Measurements from ENCODE around the gene UBE2L5. TPM values are rescaled to one million over a fixed set of nuclear protein-coding genes. Genes with fewer than 3 reads are reported as not detected.
"Not testable (repeated sequence)": the region's sequence is repeated elsewhere in the genome, so short reads cannot be mapped to it uniquely, and the experiment has no call there.

Gene UBE2L5
- total RNA-seq, 1 donor from 2014 or later, result not detected

- Mint-ChIP-seq H3K4me1 (ENCODE audit: unreplicated experiment) (no peaks in the 10 kb centered on the region), H3K9me3 (no peaks in the 10 kb centered on the region), H3K4me3 (no peak overlapping the region), H3K27me3 (peaks cover 16% of the 10 kb centered on the region), H3K36me3 (no peaks in the 10 kb centered on the region), H3K27ac (no peak overlapping the region)
- TF ChIP-seq CTCF (conservative IDR thresholded peaks at IDR 0.05), result no peak
- DNase-seq (ENCODE audit: extremely low spot score, unreplicated experiment), result no peak
Measured at GRCh38 chr13:30437177-30437576, 14.9 kb downstream of the UBE2L5 start.

- no peak overlapping the region for H3K4me3 Mint-ChIP-seq
Measured at GRCh38 chr13:30438286-30438685, 16.0 kb downstream of the UBE2L5 start.

GRCh38 chr13:30440910-30441703 lies 18.8 kb downstream of the UBE2L5 start:
- no peak for TF ChIP-seq CTCF (conservative IDR thresholded peaks at IDR 0.05)
- H3K4me1 Mint-ChIP-seq (ENCODE audit: unreplicated experiment), result peaks cover 11% of the 10 kb centered on the region
- H3K36me3 Mint-ChIP-seq, result peaks cover 3% of the 10 kb centered on the region
- DNase-seq (ENCODE audit: extremely low spot score, unreplicated experiment), result no peak
- H3K27ac Mint-ChIP-seq, result no peak overlapping the region
- no peak overlapping the region for H3K4me3 Mint-ChIP-seq
- H3K27me3 Mint-ChIP-seq, result peaks cover 15% of the 10 kb centered on the region
- no peaks in the 10 kb centered on the region for H3K9me3 Mint-ChIP-seq

More at GRCh38 chr13:30438286-30438685, 16.0 kb downstream of the UBE2L5 start:
- H3K9me3 Mint-ChIP-seq, result no peaks in the 10 kb centered on the region
- no peak for TF ChIP-seq CTCF (conservative IDR thresholded peaks at IDR 0.05)
- H3K27ac Mint-ChIP-seq, result no peak overlapping the region
- peaks cover 4% of the 10 kb centered on the region for H3K4me1 Mint-ChIP-seq (ENCODE audit: unreplicated experiment)
- peaks cover 16% of the 10 kb centered on the region for H3K27me3 Mint-ChIP-seq
- peaks cover 3% of the 10 kb centered on the region for H3K36me3 Mint-ChIP-seq
- no peak for DNase-seq (ENCODE audit: extremely low spot score, unreplicated experiment)

- no peaks in the 10 kb centered on the region for H3K9me3 Mint-ChIP-seq
- peak overlapping the region; percentile 81 for H3K27ac Mint-ChIP-seq
- TF ChIP-seq CTCF (conservative IDR thresholded peaks at IDR 0.05), result no peak
- DNase-seq (ENCODE audit: extremely low spot score, unreplicated experiment), result no peak
- peaks cover 13% of the 10 kb centered on the region for H3K27me3 Mint-ChIP-seq
- peaks cover 14% of the 10 kb centered on the region for H3K4me1 Mint-ChIP-seq (ENCODE audit: unreplicated experiment)
- peak overlapping the region; percentile 56 for H3K4me3 Mint-ChIP-seq
- H3K36me3 Mint-ChIP-seq, result peaks cover 3% of the 10 kb centered on the region
Measured at GRCh38 chr13:30442926-30443325, 20.6 kb downstream of the UBE2L5 start.

- H3K27ac Mint-ChIP-seq; DNase-seq (ENCODE audit: extremely low spot score, unreplicated experiment); H3K36me3 Mint-ChIP-seq; H3K9me3 Mint-ChIP-seq; H3K4me3 Mint-ChIP-seq: not testable (repeated sequence)
- peaks cover 14% of the 10 kb centered on the region for H3K4me1 Mint-ChIP-seq (ENCODE audit: unreplicated experiment)
- peaks cover 11% of the 10 kb centered on the region for H3K27me3 Mint-ChIP-seq
Measured at GRCh38 chr13:30443491-30443890, 21.2 kb downstream of the UBE2L5 start.

- H3K4me3 Mint-ChIP-seq, result no peak overlapping the region
- peaks cover 10% of the 10 kb centered on the region for H3K27me3 Mint-ChIP-seq
- no peak overlapping the region for H3K27ac Mint-ChIP-seq
- peaks cover 3% of the 10 kb centered on the region for H3K36me3 Mint-ChIP-seq
- no peak for DNase-seq (ENCODE audit: extremely low spot score, unreplicated experiment)
- H3K4me1 Mint-ChIP-seq (ENCODE audit: unreplicated experiment), result peaks cover 14% of the 10 kb centered on the region
- H3K9me3 Mint-ChIP-seq, result no peaks in the 10 kb centered on the region
- TF ChIP-seq CTCF (conservative IDR thresholded peaks at IDR 0.05), result no peak
Measured at GRCh38 chr13:30443957-30444404, 21.7 kb downstream of the UBE2L5 start.
